HUES6 (cell line): Measurements from ENCODE around the gene AMACR.

Experiments used
- H3K27ac ChIP-seq: 2 replicates; pipeline ENCODE4 v1.7.0; 2013; ENCODE audit warnings: low read depth, mild to moderate bottlenecking, low read length, inconsistent platforms
- H3K27me3 ChIP-seq: 2 replicates; pipeline ENCODE4 v1.6.1; 2013; ENCODE audit warnings: low read length; ENCODE audit not compliant: control insufficient read depth, insufficient read depth
- H3K36me3 ChIP-seq: 2 replicates; pipeline ENCODE4 v1.6.1; 2013; ENCODE audit warnings: low read length; ENCODE audit not compliant: control insufficient read depth, insufficient read depth
- H3K4me1 ChIP-seq: 2 replicates; pipeline ENCODE4 v1.6.1; 2013; ENCODE audit warnings: low read length; ENCODE audit not compliant: control insufficient read depth, insufficient read depth
- H3K4me3 ChIP-seq: 2 replicates; pipeline ENCODE4 v1.5.1; 2013; ENCODE audit warnings: low read depth, low read length
- H3K9ac ChIP-seq: one replicate; pipeline ENCODE4 v1.6.1; 2013; ENCODE audit warnings: mild to moderate bottlenecking, low read length
- H3K9me3 ChIP-seq: 2 replicates; pipeline ENCODE4 v1.6.1; 2013; ENCODE audit warnings: low read depth, low read length; ENCODE audit not compliant: control insufficient read depth, insufficient read depth

The AMACR gene

DNA sequence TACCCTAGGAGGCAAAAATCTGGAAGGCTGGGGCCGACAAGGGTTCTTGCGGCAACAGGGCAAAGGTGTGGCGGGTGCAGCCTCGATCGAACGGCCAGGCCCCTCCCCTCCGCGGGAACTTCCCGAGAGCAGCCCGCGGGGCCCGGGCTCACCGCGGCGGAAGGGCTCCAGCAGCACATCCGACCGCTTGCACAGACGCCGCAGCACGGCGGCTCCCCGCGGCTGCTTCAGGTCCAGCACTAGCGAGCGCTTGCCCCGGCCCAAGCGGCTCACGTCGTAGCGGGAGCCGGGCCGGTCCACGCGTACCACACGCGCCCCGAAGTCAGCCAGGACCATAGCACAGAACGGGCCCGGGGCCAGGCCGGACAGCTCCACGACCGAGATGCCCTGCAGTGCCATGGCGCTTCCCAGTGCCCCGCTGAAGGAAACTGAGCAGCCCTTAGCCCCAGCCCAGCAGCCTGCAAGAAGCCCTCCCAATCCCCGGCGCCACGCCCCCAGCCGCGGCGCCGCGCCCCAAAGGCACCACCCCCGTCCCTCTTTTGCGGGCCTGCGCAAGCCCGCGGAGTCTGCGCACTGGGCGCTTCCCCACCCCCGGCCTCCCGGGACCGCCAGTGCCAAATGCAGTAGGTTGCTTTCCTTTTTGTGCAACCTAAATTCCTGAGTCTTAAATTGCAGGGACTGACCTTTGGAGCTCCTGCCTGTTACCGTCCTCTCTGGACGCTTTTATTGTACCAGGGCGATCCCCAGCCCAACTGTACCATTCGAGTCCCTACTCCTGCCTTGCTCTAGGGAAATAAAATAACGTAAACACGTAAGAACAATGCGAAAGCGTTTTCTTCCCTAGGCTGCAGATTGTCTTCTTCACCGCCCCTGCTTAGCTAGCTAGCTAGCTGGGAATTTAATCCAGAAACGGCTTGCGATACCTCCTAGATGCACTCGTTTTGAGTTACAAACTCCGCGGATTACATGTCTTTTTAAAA is at the start of gene AMACR:
AMACR (minus strand) TSS at position 430 of the 980 bp plus-strand sequence; CDS start at position 399, 31 bp downstream.
- H3K4me3 ChIP-seq, result peak within 1 kb of the TSS; percentile 93
- H3K27ac ChIP-seq, result peak within 1 kb of the TSS; percentile 60
- H3K9ac ChIP-seq, result peak within 1 kb of the TSS; percentile 89
- H3K4me1 ChIP-seq, result peaks cover 10% of the 10 kb centered on the region
- no peaks in the 10 kb centered on the region for H3K9me3 ChIP-seq
- peaks cover 15% of the 10 kb centered on the region for H3K36me3 ChIP-seq
- no peaks in the 10 kb centered on the region for H3K27me3 ChIP-seq

DNA sequence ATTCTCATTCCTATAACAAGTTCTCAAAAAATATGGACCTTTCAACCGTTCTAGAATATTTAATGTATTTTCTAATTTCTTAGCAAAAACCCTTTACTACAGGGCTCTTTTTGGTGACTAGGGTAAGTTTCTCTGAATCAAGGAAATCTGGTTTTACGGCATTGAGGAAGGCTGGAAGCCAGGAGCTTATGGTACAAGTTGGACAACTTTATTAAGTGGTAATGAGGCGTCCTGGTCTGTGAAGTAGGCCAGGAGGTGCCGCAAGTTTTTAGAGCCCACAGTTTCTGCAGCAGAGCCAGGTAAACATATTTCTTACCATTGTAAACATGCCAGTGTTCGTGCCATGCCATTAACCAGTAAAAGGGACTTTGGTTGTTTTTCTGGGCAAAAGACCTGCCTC is 49.7 kb upstream of the AMACR start:
- no peak overlapping the region for H3K27ac ChIP-seq

GRCh38 chr5:34057118-34057517 is 49.3 kb upstream of the AMACR start:
- H3K9me3 ChIP-seq, result peaks cover 10% of the 10 kb centered on the region
- H3K9ac ChIP-seq, result no peak overlapping the region
- no peaks in the 10 kb centered on the region for H3K36me3 ChIP-seq
- no peaks in the 10 kb centered on the region for H3K27me3 ChIP-seq
- no peak overlapping the region for H3K4me3 ChIP-seq
- no peaks in the 10 kb centered on the region for H3K4me1 ChIP-seq
- no peak overlapping the region for H3K27ac ChIP-seq

More for the DNA sequence above, 49.7 kb upstream of the AMACR start:
- Histone ChIP-seq H3K9me3 (peaks cover 10% of the 10 kb centered on the region), H3K4me1 (no peaks in the 10 kb centered on the region), H3K4me3 (no peak overlapping the region), H3K36me3 (no peaks in the 10 kb centered on the region), H3K9ac (no peak overlapping the region), H3K27me3 (no peaks in the 10 kb centered on the region)

DNA sequence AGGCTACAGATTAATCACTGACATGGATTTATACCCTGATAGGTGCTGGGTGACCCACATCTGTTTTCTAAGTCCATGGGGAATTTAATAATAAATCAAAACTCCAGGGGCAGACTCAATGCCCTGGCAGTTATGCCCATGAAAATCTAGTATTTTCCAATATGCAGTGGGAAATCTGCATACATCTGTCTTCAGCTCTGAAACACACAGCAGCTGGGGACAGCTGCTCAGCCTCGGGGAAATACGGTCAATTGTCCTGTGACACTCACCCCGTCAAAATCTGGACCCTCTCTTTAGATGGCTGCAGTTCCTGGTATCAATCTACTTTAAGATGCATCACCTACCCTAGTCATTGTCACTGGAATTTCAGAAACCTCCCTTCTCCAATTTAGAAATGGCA is 47.8 kb upstream of the AMACR start:
- Histone ChIP-seq H3K4me1 (no peaks in the 10 kb centered on the region), H3K4me3 (no peak overlapping the region), H3K9me3 (no peaks in the 10 kb centered on the region), H3K27me3 (no peaks in the 10 kb centered on the region), H3K9ac (no peak overlapping the region), H3K36me3 (no peaks in the 10 kb centered on the region), H3K27ac (no peak overlapping the region)

GRCh38 chr5:34054400-34054729 is 46.5 kb upstream of the AMACR start:
- no peaks in the 10 kb centered on the region for H3K4me1 ChIP-seq
- no peaks in the 10 kb centered on the region for H3K27me3 ChIP-seq
- H3K36me3 ChIP-seq, result no peaks in the 10 kb centered on the region
- H3K4me3 ChIP-seq, result no peak overlapping the region
- no peak overlapping the region for H3K9ac ChIP-seq
- H3K27ac ChIP-seq, result no peak overlapping the region
- H3K9me3 ChIP-seq, result no peaks in the 10 kb centered on the region

- no peak overlapping the region for H3K27ac ChIP-seq
- no peaks in the 10 kb centered on the region for H3K9me3 ChIP-seq
- no peak overlapping the region for H3K9ac ChIP-seq
- H3K4me3 ChIP-seq, result no peak overlapping the region
- no peaks in the 10 kb centered on the region for H3K27me3 ChIP-seq
- no peaks in the 10 kb centered on the region for H3K4me1 ChIP-seq
- no peaks in the 10 kb centered on the region for H3K36me3 ChIP-seq
Observed at GRCh38 chr5:34053571-34054399, 45.9 kb upstream of the AMACR start.

DNA sequence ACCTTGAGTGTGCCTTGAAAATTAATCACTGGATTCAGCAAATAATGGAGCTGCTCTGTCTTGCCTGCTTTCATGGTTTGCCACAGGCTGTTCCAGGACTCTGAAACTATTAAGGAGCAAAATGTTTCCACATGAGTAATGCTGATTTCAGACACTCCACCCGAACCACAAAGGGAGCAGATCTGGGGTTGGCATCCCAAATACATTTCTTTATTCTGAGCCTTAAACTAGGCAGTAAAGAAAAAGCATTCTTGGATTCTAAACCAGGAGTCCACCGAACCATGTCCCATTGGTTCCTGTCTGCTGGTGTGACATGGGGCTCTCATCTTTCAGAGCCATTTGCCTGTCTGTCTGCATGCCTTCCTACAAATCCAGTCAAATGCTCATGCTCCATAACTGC is 45.3 kb upstream of the AMACR start:
- Histone ChIP-seq H3K4me3 (no peak overlapping the region), H3K27ac (no peak overlapping the region), H3K4me1 (no peaks in the 10 kb centered on the region), H3K9me3 (no peaks in the 10 kb centered on the region), H3K36me3 (no peaks in the 10 kb centered on the region), H3K9ac (no peak overlapping the region), H3K27me3 (no peaks in the 10 kb centered on the region)

- Histone ChIP-seq H3K9ac (no peak overlapping the region), H3K27ac (no peak overlapping the region), H3K4me1 (0 out of 2 replicates have a peak, but pooled peaks cover 3% of the 10 kb centered on the region), H3K27me3 (no peaks in the 10 kb centered on the region), H3K4me3 (no peak overlapping the region), H3K9me3 (no peaks in the 10 kb centered on the region), H3K36me3 (no peaks in the 10 kb centered on the region)
Observed at GRCh38 chr5:34051374-34051980, 43.6 kb upstream of the AMACR start.

DNA sequence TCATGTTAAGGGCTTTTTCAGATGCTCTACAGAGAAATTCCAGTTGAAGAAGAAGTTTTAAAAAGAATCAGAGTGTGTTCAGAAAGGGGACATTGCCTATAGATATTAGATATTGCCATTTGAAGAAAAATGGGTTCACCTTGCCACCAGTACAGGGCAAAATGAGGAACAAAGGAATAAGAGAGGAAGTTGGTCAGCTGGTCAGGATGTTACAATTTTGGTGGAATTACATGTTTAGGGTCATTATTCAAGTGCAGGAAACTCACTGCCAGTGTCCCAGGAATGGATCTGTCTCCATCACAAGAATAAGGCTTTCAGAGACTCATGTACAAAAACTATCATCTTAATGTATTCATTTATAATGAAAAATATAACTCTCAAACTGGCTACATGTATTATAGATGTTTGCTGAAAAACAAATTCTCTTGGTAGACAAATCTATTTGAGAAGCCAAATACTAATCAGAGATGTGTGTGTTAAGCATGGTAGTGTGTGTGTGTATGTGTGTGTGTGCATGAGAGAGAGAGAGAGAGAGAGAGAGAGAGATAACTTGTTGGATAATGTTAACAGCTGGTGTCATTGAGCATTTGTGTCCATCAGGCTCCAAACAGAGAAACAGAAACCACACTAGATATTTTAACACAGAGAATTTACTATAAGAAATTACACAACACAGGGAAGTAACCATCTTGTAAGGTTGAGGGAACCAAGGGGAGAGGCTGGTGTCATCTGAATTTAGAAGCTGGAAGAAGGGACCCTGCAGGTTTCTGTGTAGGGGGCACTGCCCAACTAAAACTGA is 40.1 kb upstream of the AMACR start:
- Histone ChIP-seq H3K4me3 (no peak overlapping the region), H3K9me3 (no peaks in the 10 kb centered on the region), H3K27me3 (no peaks in the 10 kb centered on the region), H3K36me3 (no peaks in the 10 kb centered on the region), H3K4me1 (0 out of 2 replicates have a peak, but pooled peaks cover 3% of the 10 kb centered on the region), H3K9ac (no peak overlapping the region), H3K27ac (no peak overlapping the region)

GRCh38 chr5:34047143-34047542 is 39.3 kb upstream of the AMACR start:
- Histone ChIP-seq H3K4me1 (0 out of 2 replicates have a peak, but pooled peaks cover 3% of the 10 kb centered on the region), H3K4me3 (no peak overlapping the region), H3K9me3 (no peaks in the 10 kb centered on the region), H3K27me3 (no peaks in the 10 kb centered on the region), H3K36me3 (no peaks in the 10 kb centered on the region), H3K9ac (no peak overlapping the region), H3K27ac (no peak overlapping the region)
